Subcutaneous adipose tissue (tissue), 4 donors: ENCODE data around the gene CALN1. TPM values are rescaled to one million over a fixed set of nuclear protein-coding genes. Genes with fewer than 3 reads are reported as not detected.

Experiments
- total RNA-seq, 4 donors: library from RNA; depleted of rRNA; stranded (reverse); fragments of >200 nt; gene quantifications; one replicate each; pipeline ENCODE4 v1.1.0, GENCODE V29; 2016
- TF ChIP-seq, protein P1 (sequence below): fragments of 450-650 bp; IDR thresholded peaks from one replicate; pipeline ENCODE4 v1.5.1; 2016; ENCODE audit warnings: low read depth, mild to moderate bottlenecking, control low read depth, antibody characterized with exemption, moderate library complexity

CALN1 gene
- total RNA-seq, 4 donors from 2014 or later = 0.19 to 0.68 (median 0.22) TPM; not detected in 1

DNA sequence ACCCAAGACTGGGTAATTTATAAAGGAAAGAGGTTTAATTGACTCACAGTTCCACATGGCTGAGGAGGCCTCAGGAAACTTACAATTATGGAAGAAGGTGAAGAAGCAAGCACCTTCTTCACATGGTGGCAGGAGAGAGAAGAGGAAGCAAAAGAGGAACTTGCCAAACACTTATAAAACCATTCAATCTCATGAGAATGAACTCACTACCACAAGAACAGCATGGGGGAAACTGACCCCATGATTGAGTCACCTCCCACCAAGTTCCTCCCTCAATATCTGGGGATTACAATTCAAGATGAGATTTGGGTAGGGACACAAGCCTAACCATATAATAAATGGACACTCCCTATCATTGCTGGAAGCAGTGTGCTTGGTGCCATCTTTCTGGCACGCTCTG is 506.3 kb downstream of the CALN1 start:
- TF ChIP-seq, protein P1, sequence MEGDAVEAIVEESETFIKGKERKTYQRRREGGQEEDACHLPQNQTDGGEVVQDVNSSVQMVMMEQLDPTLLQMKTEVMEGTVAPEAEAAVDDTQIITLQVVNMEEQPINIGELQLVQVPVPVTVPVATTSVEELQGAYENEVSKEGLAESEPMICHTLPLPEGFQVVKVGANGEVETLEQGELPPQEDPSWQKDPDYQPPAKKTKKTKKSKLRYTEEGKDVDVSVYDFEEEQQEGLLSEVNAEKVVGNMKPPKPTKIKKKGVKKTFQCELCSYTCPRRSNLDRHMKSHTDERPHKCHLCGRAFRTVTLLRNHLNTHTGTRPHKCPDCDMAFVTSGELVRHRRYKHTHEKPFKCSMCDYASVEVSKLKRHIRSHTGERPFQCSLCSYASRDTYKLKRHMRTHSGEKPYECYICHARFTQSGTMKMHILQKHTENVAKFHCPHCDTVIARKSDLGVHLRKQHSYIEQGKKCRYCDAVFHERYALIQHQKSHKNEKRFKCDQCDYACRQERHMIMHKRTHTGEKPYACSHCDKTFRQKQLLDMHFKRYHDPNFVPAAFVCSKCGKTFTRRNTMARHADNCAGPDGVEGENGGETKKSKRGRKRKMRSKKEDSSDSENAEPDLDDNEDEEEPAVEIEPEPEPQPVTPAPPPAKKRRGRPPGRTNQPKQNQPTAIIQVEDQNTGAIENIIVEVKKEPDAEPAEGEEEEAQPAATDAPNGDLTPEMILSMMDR = no peak

DNA sequence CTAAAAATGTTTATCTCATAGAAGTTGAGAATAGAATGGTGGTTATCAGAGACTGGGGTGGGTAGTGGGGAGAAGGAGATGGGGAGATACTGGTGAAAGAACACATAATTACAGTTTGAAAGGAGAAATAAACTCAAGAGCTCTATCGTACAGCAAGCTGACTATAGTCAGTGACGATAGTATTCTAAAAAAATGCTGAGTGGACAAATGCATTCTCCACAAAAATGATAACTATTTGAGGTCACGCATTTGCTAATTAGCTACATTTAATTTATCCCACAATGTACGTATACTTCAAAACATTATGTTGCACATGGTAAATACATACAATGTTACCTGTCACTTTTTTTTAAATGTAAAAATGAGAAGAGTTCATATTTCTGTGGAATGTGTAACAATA is 507.7 kb downstream of the CALN1 start:
- TF ChIP-seq, protein P1 = no peak

DNA sequence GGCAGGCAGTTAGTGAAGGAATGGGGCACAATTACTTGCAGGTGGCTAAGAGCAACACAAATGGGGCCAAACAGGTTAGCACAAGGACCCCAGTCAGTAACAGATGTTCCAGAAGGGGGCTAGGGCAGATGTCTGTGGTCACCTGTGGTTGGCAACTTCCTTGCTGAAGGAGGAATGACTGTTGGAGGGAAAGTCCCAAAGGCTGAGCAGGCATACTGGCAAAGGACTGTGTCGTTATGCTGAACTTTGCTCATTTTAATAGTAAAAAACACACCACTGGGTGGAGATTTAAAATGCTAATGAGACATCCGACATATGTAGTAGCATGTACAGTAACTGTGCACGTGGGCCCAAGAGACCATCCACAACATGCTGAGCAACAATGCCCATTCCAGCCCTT is 511.6 kb downstream of the CALN1 start:
- TF ChIP-seq, protein P1 = no peak

DNA sequence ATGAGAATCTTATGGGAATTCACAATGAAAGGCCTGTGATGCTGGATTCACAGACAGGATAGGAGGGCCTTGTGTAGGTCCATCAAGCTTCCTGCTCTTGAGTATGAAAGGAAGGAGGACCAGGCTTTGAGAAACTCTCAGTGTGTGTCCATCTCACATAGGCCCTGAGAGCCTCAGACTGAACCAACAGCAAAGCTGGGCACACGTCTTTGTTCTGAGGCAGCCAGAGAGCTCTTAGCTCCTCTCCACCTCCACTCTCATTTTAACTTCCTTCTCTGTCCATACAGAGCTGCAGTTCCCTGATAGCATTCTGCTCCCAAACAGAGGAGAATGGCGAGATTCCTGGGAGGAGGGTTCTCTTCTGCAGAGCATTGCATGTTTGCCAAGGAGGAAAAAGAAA is 515.6 kb downstream of the CALN1 start:
- TF ChIP-seq, protein P1 = no peak

DNA sequence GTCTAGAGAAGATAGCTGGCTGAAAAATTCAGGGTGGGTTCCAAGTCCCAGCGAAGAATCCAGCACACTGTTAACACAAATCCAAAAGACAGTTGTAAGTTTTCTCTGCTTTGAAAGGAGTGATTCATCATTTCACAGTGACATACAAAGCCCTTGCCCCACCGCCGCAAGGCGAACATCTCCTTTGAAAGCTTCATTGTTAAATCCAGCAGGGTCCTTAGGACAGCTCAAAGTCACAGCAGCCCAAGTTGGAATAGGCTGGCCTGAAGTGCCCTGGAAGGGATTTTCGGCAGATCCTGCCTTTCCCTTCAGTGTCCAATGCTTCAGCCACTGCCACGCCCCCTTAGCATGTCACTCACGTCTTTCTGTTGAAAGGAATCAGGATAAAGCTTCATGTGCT is 526.1 kb downstream of the CALN1 start:
- TF ChIP-seq, protein P1 = no peak

DNA sequence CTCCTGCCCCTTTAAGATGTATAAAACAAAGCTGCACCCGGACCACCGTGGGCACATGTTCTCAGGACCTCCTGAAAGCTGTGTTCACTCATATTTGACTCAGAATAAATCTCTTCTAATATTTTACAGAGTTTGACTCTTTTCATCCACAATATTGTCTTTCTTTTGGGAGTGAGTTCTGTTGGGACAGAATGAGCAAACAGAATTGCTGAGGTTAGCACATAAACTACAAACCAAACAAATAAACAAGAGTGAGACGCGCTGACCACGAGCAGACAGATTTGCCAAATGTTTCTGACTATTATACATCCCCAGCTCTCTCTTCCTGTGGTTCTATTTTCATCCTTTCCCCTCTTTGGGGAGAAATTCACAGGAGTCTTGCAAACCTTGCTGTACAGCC is 526.7 kb downstream of the CALN1 start:
- TF ChIP-seq, protein P1 = no peak

DNA sequence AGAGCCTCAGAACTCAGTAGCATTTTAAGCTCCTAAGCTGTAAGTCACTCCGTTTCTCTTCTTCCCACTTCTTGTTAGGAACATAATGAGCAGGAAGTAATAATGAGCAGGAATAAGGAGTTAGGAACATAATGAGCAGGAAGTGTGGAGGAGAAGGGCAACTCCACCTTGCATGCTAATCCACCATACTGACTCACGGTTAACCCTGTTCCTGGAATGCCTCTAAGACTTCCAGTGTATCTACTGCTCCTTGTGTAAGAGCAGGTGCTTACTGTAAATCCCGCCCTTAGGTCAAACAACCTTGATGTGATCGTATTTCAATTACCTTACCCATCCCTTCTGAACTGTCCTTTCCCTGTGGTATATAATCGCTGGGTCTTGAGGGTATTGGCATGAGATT is 528.7 kb downstream of the CALN1 start:
- TF ChIP-seq, protein P1 = no peak
